Neural cell (in vitro differentiated cells): ENCODE measurements around the gene CD200R1L. TPM values are rescaled to one million over a fixed set of nuclear protein-coding genes. Genes with fewer than 3 reads are reported as not detected.

Experiments
- H2AFZ ChIP-seq: fragments of 200-600, 300-800 bp; sonication (generic), shearing (Covaris generic); 2 replicates; pipeline ENCODE4 v1.6.0; 2014; ENCODE audit warnings: low read depth, mild to moderate bottlenecking, antibody characterized with exemption, low read length, moderate library complexity
- H3F3A ChIP-seq: fragments of 200-600 bp; shearing (Covaris generic); 2 replicates; pipeline ENCODE4 v1.6.1; 2016; ENCODE audit warnings: mild to moderate bottlenecking, moderate library complexity, mixed read lengths, antibody characterized with exemption, low read length; ENCODE audit not compliant: insufficient read depth, poor library complexity, severe bottlenecking
- H3K27ac ChIP-seq: fragments of 200-600, 300-800 bp; sonication (generic), shearing (Covaris generic); 2 replicates; pipeline ENCODE4 v1.5.1; 2014; ENCODE audit warnings: mild to moderate bottlenecking, low read length, moderate library complexity
- H3K27me3 ChIP-seq: fragments of 300-800, 200-600 bp; sonication (generic), shearing (Covaris generic); 2 replicates; pipeline ENCODE4 v1.6.0; 2014; ENCODE audit warnings: mild to moderate bottlenecking, low read depth, low read length, moderate library complexity; ENCODE audit not compliant: insufficient read depth
- H3K36me3 ChIP-seq: fragments of 300-800, 200-600 bp; sonication (generic), shearing (Covaris generic); 2 replicates; pipeline ENCODE4 v1.5.1; 2014; ENCODE audit warnings: mild to moderate bottlenecking, antibody characterized with exemption, low read length, moderate library complexity; ENCODE audit not compliant: insufficient read depth
- H3K4me2 ChIP-seq: fragments of 300-800, 200-600 bp; sonication (generic), shearing (Covaris generic); 2 replicates; pipeline ENCODE4 v1.6.0; 2014; ENCODE audit warnings: mild to moderate bottlenecking, low read length
- H3K4me3 ChIP-seq: fragments of 300-800, 200-600 bp; sonication (generic), shearing (Covaris generic); 2 replicates; pipeline ENCODE4 v1.5.1; 2014; ENCODE audit warnings: mild to moderate bottlenecking, low read length, moderate library complexity
- H3K79me2 ChIP-seq: fragments of 200-600 bp; shearing (Covaris generic); replicated peaks from 2 replicates; pipeline ENCODE4 v1.6.0; 2014; ENCODE audit warnings: mild to moderate bottlenecking, low read length, moderate library complexity; ENCODE audit not compliant: insufficient read depth
- H3K9ac ChIP-seq: fragments of 300-800, 200-600 bp; sonication (generic), shearing (Covaris generic); 2 replicates; pipeline ENCODE4 v1.6.1; 2016; ENCODE audit warnings: mild to moderate bottlenecking, low read length, mixed read lengths
- H3K9me2 ChIP-seq: fragments of 200-600 bp; shearing (Covaris generic); 2 replicates; pipeline ENCODE4 v1.6.1; 2016; ENCODE audit warnings: mild to moderate bottlenecking, low read length, mixed read lengths; ENCODE audit not compliant: insufficient read depth
- H3K9me3 ChIP-seq: fragments of 200-600, 300-800 bp; sonication (generic), shearing (Covaris generic); 2 replicates; pipeline ENCODE4 v1.6.1; 2016; ENCODE audit warnings: mild to moderate bottlenecking, mixed run types, low read length, moderate library complexity, mixed read lengths
- H4K20me1 ChIP-seq: fragments of 200-600 bp; shearing (Covaris generic); 2 replicates; pipeline ENCODE4 v1.6.1; 2016; ENCODE audit warnings: mild to moderate bottlenecking, mixed run types; ENCODE audit not compliant: insufficient read depth
- EP300 ChIP-seq: fragments of 450-650 bp; conservative IDR thresholded peaks from 2 replicates; pipeline ENCODE4 v1.6.1; 2014; ENCODE audit warnings: antibody characterized with exemption, mild to moderate bottlenecking, moderate library complexity; ENCODE audit not compliant: poor library complexity, severe bottlenecking
- EZH2 ChIP-seq: fragments of 200-600, 300-800 bp; shearing (Covaris generic), sonication (generic); IDR thresholded peaks from 2 replicates; pipeline ENCODE4 v1.6.1; 2014; ENCODE audit warnings: antibody characterized with exemption, low read length, borderline replicate concordance, mild to moderate bottlenecking; ENCODE audit not compliant: insufficient read depth, poor library complexity, severe bottlenecking
- MXI1 ChIP-seq: fragments of 450-650 bp; conservative IDR thresholded peaks from 2 replicates; pipeline ENCODE4 v1.6.1; 2014; ENCODE audit warnings: antibody characterized with exemption, mild to moderate bottlenecking; ENCODE audit not compliant: poor library complexity, severe bottlenecking
- POLR2AphosphoS5 ChIP-seq: IDR thresholded peaks from 2 replicates; pipeline ENCODE4 v1.6.1; 2012
- RAD21 ChIP-seq: fragments of 450-650 bp; conservative IDR thresholded peaks from 2 replicates; pipeline ENCODE4 v1.6.1; 2014; ENCODE audit warnings: antibody characterized with exemption, mild to moderate bottlenecking, moderate library complexity
- SMC3 ChIP-seq: fragments of 450-650 bp; conservative IDR thresholded peaks from 2 replicates; pipeline ENCODE4 v1.6.1; 2014; ENCODE audit warnings: antibody characterized with exemption, mild to moderate bottlenecking, moderate library complexity; ENCODE audit not compliant: poor library complexity
- TAF1 ChIP-seq: IDR thresholded peaks from 2 replicates; pipeline ENCODE4 v1.6.1; 2012; ENCODE audit warnings: low read depth
- polyA minus RNA-seq: library from RNA; depleted of rRNA, polyadenylated mRNA; stranded (reverse); fragments of >200 nt; gene quantifications from 2 replicates; pipeline ENCODE4 v1.2.3, GENCODE V29; 2014
- polyA plus RNA-seq: library from polyadenylated mRNA; depleted of rRNA; stranded (reverse); fragments of >200 nt; gene quantifications from 2 replicates; pipeline ENCODE4 v1.2.3, GENCODE V29; 2014
- TF ChIP-seq, protein P1 (sequence below): IDR thresholded peaks from 2 replicates; pipeline ENCODE4 v1.6.1; 2012; ENCODE audit warnings: borderline replicate concordance
- TF ChIP-seq, protein P2 (sequence below): fragments of 450-650 bp; IDR thresholded peaks from 2 replicates; pipeline ENCODE4 v1.5.1; 2014; ENCODE audit warnings: antibody characterized with exemption, mild to moderate bottlenecking, moderate library complexity; ENCODE audit not compliant: poor library complexity, severe bottlenecking

CD200R1L gene, protein sequence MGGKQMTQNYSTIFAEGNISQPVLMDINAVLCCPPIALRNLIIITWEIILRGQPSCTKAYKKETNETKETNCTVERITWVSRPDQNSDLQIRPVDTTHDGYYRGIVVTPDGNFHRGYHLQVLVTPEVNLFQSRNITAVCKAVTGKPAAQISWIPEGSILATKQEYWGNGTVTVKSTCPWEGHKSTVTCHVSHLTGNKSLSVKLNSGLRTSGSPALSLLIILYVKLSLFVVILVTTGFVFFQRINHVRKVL
- polyA plus RNA-seq: not detected in 2 replicates
- not detected in 2 replicates for polyA minus RNA-seq

DNA sequence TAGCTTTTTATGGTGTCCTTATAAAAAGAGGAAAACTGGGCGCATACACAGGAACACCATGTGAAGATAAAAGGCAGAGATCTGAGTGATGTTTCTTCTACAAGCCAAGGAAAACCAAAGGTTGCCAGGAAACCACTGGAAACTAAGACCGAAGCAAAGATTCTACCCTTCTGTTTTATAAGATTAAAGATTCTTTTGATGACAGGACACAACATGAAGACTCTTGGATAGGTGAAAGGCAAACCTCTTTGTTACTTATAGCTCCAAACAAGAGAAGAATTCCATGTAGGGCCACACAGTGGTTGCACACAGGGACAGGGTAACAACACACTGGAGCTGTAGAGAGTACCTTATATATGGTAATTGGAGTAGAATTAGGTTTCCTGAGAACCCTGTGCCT, at the start of gene CD200R1L:
CD200R1L (minus strand) TSS at position 101 of the 400 bp plus-strand sequence. CDS start 17,497 bp downstream, outside the sequence.
- H3K79me2 ChIP-seq: no peaks in the 10 kb centered on the region
- H3K9ac ChIP-seq: no peak within 1 kb of the TSS
- H3K27me3 ChIP-seq: no peaks in the 10 kb centered on the region
- H3F3A ChIP-seq: no peaks in the 10 kb centered on the region
- H3K9me2 ChIP-seq: no peaks in the 10 kb centered on the region
- no peak within 1 kb of the TSS for H2AFZ ChIP-seq
- TF ChIP-seq EP300 (no peak), TAF1 (no peak), RAD21 (no peak), EZH2 (no peak), MXI1 (no peak), SMC3 (no peak), POLR2AphosphoS5 (no peak)
- TF ChIP-seq, protein P1, sequence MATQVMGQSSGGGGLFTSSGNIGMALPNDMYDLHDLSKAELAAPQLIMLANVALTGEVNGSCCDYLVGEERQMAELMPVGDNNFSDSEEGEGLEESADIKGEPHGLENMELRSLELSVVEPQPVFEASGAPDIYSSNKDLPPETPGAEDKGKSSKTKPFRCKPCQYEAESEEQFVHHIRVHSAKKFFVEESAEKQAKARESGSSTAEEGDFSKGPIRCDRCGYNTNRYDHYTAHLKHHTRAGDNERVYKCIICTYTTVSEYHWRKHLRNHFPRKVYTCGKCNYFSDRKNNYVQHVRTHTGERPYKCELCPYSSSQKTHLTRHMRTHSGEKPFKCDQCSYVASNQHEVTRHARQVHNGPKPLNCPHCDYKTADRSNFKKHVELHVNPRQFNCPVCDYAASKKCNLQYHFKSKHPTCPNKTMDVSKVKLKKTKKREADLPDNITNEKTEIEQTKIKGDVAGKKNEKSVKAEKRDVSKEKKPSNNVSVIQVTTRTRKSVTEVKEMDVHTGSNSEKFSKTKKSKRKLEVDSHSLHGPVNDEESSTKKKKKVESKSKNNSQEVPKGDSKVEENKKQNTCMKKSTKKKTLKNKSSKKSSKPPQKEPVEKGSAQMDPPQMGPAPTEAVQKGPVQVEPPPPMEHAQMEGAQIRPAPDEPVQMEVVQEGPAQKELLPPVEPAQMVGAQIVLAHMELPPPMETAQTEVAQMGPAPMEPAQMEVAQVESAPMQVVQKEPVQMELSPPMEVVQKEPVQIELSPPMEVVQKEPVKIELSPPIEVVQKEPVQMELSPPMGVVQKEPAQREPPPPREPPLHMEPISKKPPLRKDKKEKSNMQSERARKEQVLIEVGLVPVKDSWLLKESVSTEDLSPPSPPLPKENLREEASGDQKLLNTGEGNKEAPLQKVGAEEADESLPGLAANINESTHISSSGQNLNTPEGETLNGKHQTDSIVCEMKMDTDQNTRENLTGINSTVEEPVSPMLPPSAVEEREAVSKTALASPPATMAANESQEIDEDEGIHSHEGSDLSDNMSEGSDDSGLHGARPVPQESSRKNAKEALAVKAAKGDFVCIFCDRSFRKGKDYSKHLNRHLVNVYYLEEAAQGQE: no peak
- TF ChIP-seq, protein P2, sequence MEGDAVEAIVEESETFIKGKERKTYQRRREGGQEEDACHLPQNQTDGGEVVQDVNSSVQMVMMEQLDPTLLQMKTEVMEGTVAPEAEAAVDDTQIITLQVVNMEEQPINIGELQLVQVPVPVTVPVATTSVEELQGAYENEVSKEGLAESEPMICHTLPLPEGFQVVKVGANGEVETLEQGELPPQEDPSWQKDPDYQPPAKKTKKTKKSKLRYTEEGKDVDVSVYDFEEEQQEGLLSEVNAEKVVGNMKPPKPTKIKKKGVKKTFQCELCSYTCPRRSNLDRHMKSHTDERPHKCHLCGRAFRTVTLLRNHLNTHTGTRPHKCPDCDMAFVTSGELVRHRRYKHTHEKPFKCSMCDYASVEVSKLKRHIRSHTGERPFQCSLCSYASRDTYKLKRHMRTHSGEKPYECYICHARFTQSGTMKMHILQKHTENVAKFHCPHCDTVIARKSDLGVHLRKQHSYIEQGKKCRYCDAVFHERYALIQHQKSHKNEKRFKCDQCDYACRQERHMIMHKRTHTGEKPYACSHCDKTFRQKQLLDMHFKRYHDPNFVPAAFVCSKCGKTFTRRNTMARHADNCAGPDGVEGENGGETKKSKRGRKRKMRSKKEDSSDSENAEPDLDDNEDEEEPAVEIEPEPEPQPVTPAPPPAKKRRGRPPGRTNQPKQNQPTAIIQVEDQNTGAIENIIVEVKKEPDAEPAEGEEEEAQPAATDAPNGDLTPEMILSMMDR: no peak
- H3K4me2 ChIP-seq: no peak within 1 kb of the TSS
- H3K27ac ChIP-seq: no peak within 1 kb of the TSS
- H3K4me3 ChIP-seq: no peak within 1 kb of the TSS
- no peaks in the 10 kb centered on the region for H4K20me1 ChIP-seq
- peaks cover 3% of the 10 kb centered on the region for H3K9me3 ChIP-seq
- no peaks in the 10 kb centered on the region for H3K36me3 ChIP-seq

DNA sequence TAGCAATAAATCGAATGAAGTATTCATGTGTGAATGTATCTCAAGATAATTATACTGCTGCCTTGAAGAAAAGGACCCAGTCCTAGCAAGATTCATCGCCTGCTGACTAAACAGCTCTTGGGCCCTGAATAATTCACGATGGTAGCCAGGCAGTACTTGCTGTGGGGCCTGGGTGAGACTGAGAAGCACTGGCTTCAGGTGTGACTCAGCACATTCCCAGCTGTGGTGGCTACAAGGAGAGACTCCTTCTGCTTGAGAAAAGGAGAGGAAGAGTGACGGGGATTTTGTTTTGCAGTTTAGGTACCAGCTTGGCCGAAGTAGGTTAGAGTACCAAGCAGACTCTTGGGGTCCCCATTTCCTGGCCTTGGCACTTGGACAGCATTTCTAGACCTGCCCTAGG, 47.6 kb upstream of the CD200R1L start:
- TF ChIP-seq, protein P1: no peak
- no peak for TF ChIP-seq SMC3
- Histone ChIP-seq H3K9me3 (no peaks in the 10 kb centered on the region), H3K27me3 (no peaks in the 10 kb centered on the region), H3F3A (no peaks in the 10 kb centered on the region), H3K36me3 (no peaks in the 10 kb centered on the region), H3K79me2 (no peaks in the 10 kb centered on the region), H2AFZ (no peak overlapping the region), H3K9ac (no peak overlapping the region), H3K9me2 (no peaks in the 10 kb centered on the region), H3K27ac (no peak overlapping the region), H4K20me1 (no peaks in the 10 kb centered on the region), H3K4me3 (no peak overlapping the region), H3K4me2 (no peak overlapping the region)
